GM20431 (cell line): ENCODE data around the gene JOSD1.
"Not testable (repeated sequence)": the region's sequence is repeated elsewhere in the genome, so short reads cannot be mapped to it uniquely, and the experiment has no call there.

Source experiments
- in situ Hi-C: fragments of 300-500 bp; cut with MseI, MboI; formaldehyde crosslinking; loops from one replicate; pipeline ENCODE4 v1.15.0; 2020; ENCODE audit warnings: low sequenced_read_pairs; ENCODE audit not compliant: unreplicated experiment

Gene JOSD1

GRCh38 chr22:38696606-38697424 lies 3.9 kb downstream of the JOSD1 start:
- in situ Hi-C loops = no loop called here

- in situ Hi-C loops = no loop called here
Measured at GRCh38 chr22:38694940-38695339, 5.8 kb downstream of the JOSD1 start.

- in situ Hi-C loops = no loop called here
Measured at GRCh38 chr22:38694049-38694448, 6.7 kb downstream of the JOSD1 start.

- in situ Hi-C loops = no loop called here
Measured at GRCh38 chr22:38689651-38690050, 11.1 kb downstream of the JOSD1 start.

- in situ Hi-C loops = no loop called here
Measured at GRCh38 chr22:38685761-38686160, 15.0 kb downstream of the JOSD1 start.

GRCh38 chr22:38684895-38685294 lies 15.8 kb downstream of the JOSD1 start:
- in situ Hi-C loops = no loop called here

GRCh38 chr22:38681582-38682335 lies 19.0 kb downstream of the JOSD1 start, which contains the start of gene TOMM22:
Gene TOMM22, plus strand, starts transcription at chr22:38681957. Its CDS starts 22 bp downstream, at chr22:38681979.
- in situ Hi-C loops = no loop called here

- in situ Hi-C loops = no loop called here
Measured at GRCh38 chr22:38675833-38676232, 24.9 kb downstream of the JOSD1 start.

- in situ Hi-C loops = no loop called here
Measured at GRCh38 chr22:38674888-38675287, 25.9 kb downstream of the JOSD1 start.

- in situ Hi-C loops = no loop called here
Measured at GRCh38 chr22:38657045-38657909, 43.5 kb downstream of the JOSD1 start.

GRCh38 chr22:38656256-38657044 lies 44.3 kb downstream of the JOSD1 start, which contains the start of the genes CBY1 and FAM227A:
Gene CBY1, plus strand, starts transcription at chr22:38656638. Its CDS starts 11,417 bp downstream, at chr22:38668055.
Gene FAM227A, minus strand, starts transcription at chr22:38656392. Its CDS starts 6,224 bp downstream, at chr22:38650168.
- in situ Hi-C loops = no loop called here

GRCh38 chr22:38655519-38656255 lies 45.1 kb downstream of the JOSD1 start:
- in situ Hi-C loops = no loop called here

GRCh38 chr22:38653741-38654140 lies 47.0 kb downstream of the JOSD1 start:
- in situ Hi-C loops = no loop called here

GRCh38 chr22:38652859-38653258 lies 47.9 kb downstream of the JOSD1 start:
- in situ Hi-C loops = no loop called here

GRCh38 chr22:38649841-38650522 lies 50.8 kb downstream of the JOSD1 start:
- in situ Hi-C loops = no loop called here

GRCh38 chr22:38645430-38645829 lies 55.3 kb downstream of the JOSD1 start:
- in situ Hi-C loops = no loop called here

- in situ Hi-C loops = not testable (repeated sequence)
Measured at GRCh38 chr22:38644245-38644644, 56.5 kb downstream of the JOSD1 start.

- in situ Hi-C loops = no loop called here
Measured at GRCh38 chr22:38641476-38642040, 59.2 kb downstream of the JOSD1 start.
